Spinal cord (tissue), 10 donors: ENCODE data around the gene TRPV6. TPM values are rescaled to one million over a fixed set of nuclear protein-coding genes. Genes with fewer than 3 reads are reported as not detected.

Experiments
- DNase-seq, 6 donors: peaks; one replicate each; pipeline versions ENCODE4 v3.0.0 to v3.0.0-alpha.2; 2013 to 2015; ENCODE audit warnings: low spot score in 6 of 6, low read depth in 4 of 6
- H3K27ac ChIP-seq: one replicate; pipeline ENCODE4 v1.5.1; 2013; ENCODE audit warnings: low read depth, low read length, control low read depth
- H3K27me3 ChIP-seq: one replicate; pipeline ENCODE4 v1.6.1; 2013; ENCODE audit warnings: low read length; ENCODE audit not compliant: control insufficient read depth, insufficient read depth
- H3K36me3 ChIP-seq: one replicate; pipeline ENCODE4 v1.6.1; 2013; ENCODE audit warnings: low read length; ENCODE audit not compliant: control insufficient read depth, insufficient read depth
- H3K4me1 ChIP-seq: one replicate; pipeline ENCODE4 v1.6.1; 2013; ENCODE audit warnings: low read length; ENCODE audit not compliant: control insufficient read depth, insufficient read depth
- H3K4me3 ChIP-seq: one replicate; pipeline ENCODE4 v1.5.1; 2013; ENCODE audit warnings: low read depth, low read length, control low read depth
- H3K9me3 ChIP-seq: one replicate; pipeline ENCODE4 v1.6.1; 2013; ENCODE audit warnings: low read length; ENCODE audit not compliant: control insufficient read depth, insufficient read depth
- WGBS: methylation state at CpG from one replicate; pipeline ENCODE4 v1.1.5; 2013; ENCODE audit warnings: missing lambda C conversion rate; ENCODE audit not compliant: insufficient coverage; 5-methylcytosine and 5-hydroxymethylcytosine counted together
- polyA plus RNA-seq, 2 donors: library from polyadenylated mRNA; unstranded; fragments of 120-200 nt; gene quantifications; one replicate each; pipeline ENCODE4 v1.2.1, GENCODE V29; 2013; ENCODE audit not compliant: insufficient read length in 2 of 2
- total RNA-seq, 2 donors: library from RNA; depleted of rRNA in 1 of 2; stranded (reverse); fragments of 120-200 nt in 1 of 2; fragments of >200 nt in 1 of 2; gene quantifications; one replicate each; pipeline versions ENCODE4 v1.2.3 to v1.2.4, GENCODE V29; 2013 to 2014
- donor health status: healthy.

The TRPV6 gene
- total and polyA plus RNA-seq, 4 donors, result 0.10 to 1.5 (median 0.94) TPM

DNA sequence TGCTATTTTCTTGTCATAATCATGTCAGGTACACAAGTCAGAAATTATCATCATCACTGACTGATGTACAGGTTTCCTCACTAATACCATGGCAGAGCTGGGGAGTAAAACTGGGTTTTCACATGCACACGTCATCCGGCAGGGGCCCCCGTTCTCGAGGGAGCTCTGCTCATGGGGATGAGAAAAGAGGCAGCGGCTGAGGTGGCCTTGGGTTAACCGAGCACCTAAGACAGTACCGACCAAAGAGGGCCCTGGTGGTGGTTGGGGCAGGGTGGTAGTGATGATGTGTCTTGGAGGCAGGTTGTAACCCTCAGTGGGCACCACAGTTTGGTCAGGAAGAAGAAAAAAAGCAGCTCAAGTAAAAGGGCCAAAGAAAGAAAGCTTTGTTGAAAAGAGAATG lies 12.1 kb upstream of the TRPV6 start:
- H3K4me3 ChIP-seq, result no peak overlapping the region
- H3K27me3 ChIP-seq, result no peaks in the 10 kb centered on the region
- WGBS, result 90% methylated on average over 5 of the region's 7 CpGs
- H3K9me3 ChIP-seq, result no peaks in the 10 kb centered on the region
- DNase-seq, result no peak
- no peaks in the 10 kb centered on the region for H3K36me3 ChIP-seq
- no peaks in the 10 kb centered on the region for H3K4me1 ChIP-seq
- no peak overlapping the region for H3K27ac ChIP-seq

DNA sequence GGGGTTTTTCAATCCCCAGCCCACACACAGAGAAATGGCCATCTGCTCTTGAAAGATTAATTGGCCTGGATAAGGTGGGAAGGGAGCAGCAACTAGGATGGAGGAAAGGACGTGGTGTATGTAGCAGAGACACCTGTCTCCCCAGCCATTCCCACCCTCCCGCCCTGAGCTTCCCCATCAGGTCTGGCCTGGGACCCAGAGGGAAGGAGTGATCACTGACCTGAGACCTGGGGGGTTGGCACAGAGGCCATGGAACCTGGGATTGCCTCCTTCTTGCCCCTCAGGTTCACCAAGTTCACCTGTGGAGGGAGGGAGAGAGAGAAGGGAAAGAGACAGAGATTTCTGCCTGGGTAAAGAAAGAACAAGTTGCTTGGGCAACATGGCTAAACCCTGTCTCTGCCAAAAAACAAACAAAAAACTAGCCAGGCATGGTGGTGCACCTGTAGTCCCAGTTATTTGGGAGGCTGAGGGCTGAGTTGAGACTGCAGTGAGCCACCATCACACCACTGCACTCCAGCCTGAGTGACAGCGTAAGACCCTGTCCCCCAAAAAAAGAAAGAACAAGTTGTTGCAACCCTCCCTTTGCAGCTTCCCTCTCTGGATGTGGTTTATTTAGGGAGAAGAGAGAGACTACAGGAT lies 11.3 kb upstream of the TRPV6 start:
- DNase-seq, result no peak
- H3K4me1 ChIP-seq, result no peaks in the 10 kb centered on the region
- no peaks in the 10 kb centered on the region for H3K36me3 ChIP-seq
- no peak overlapping the region for H3K27ac ChIP-seq
- no CpG with 5 or more reads among the region's 3 CpGs for WGBS
- no peaks in the 10 kb centered on the region for H3K27me3 ChIP-seq
- H3K4me3 ChIP-seq, result no peak overlapping the region
- no peaks in the 10 kb centered on the region for H3K9me3 ChIP-seq

DNA sequence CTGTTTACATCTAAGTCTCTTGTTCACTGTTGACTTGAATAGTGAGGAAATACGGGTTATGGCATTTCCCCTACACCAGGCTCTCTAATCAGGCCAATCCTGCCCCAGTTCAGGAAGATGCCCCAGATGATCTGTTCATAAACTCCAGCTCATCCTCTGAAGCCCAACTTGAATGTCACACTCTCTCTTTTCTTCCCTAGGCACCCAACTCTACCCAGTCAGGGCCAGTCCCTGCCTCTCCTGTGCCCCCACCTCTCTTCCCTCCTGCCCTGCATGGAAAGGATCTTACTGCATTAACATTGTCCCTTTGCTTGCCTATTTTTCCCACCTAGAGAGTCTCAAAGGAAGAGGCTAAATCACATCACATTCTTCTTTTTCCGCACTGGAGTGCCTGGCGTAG lies 10.6 kb upstream of the TRPV6 start:
- H3K27me3 ChIP-seq, result no peaks in the 10 kb centered on the region
- H3K27ac ChIP-seq, result no peak overlapping the region
- H3K4me1 ChIP-seq, result no peaks in the 10 kb centered on the region
- H3K36me3 ChIP-seq, result no peaks in the 10 kb centered on the region
- no peak overlapping the region for H3K4me3 ChIP-seq
- no CpG with 5 or more reads among the region's 3 CpGs for WGBS
- no peak for DNase-seq
- H3K9me3 ChIP-seq, result no peaks in the 10 kb centered on the region

DNA sequence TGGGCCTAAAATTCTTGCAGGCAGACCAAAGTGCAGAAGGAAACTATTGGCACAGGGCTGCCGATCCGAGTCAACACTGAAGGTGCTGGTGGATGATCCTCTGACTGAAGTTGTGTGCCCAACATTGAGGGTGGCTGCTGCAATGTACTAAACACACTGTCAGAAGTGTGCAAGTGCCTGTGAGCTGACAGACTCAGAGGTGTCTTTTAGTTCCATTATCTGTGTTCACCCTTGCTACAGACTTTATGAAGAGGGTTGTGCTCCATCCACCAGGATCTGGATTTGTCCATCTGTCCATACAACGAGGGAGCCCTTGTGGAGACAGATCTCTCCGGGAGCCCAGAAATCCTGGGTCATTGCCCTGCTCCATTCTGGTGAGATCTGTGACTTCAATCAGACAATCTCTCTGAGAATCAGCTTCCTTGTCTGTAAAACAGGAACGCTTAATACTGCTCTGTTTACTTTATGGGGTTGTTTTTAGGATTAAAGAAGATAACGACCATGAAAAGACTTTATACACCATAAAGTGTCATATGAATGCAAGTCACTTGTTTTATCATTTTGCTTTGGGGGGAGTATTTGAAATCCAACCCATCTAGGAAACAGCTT lies 9.5 kb upstream of the TRPV6 start:
- Histone ChIP-seq H3K4me1 (no peaks in the 10 kb centered on the region), H3K27ac (no peak overlapping the region), H3K27me3 (no peaks in the 10 kb centered on the region), H3K4me3 (no peak overlapping the region), H3K9me3 (no peaks in the 10 kb centered on the region), H3K36me3 (no peaks in the 10 kb centered on the region)
- no peak for DNase-seq
- 82% methylated on average over 4 of the region's 6 CpGs for WGBS

DNA sequence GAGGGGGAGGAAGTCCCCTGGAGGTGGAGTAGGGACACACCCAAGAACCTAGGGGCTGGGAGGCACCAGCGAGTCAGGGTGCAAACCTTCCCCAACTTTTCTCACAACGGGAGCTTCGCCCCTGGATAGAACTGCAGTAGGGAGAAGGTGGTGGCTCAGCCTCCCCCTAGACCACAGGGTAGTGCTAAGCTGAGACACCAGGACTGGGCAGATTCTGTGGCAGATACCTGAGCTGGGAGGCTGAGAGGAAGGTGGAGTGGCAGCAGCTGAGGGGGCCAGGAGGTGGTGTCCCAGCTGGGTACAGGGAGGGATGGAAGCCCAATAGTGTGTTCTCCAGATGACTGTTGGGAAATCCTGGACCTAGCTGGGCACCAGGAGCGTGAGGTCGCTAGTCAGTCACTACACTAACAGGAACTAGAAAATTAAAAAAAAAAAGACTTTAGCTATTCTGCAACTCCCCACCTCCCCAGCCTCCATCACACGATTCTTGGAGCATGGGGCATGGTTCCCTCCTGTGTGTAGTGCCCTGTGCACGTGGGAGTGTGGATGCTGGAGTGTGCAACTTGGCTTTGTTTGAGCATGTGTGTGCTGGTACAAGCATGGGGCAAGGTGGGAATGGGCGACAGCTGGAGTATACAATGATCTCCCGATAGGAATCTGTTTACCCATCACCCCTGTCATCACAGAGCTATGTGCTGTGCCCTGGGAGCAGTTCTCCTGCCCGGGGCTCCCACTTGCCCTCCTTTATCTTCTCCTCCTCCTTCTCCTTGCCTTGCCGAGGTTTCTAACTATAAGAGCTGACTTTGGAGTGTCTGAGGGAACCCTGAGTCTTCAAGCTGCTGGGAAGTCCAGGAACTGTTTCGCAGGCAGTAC lies 8.8 kb upstream of the TRPV6 start:
- Histone ChIP-seq H3K9me3 (no peaks in the 10 kb centered on the region), H3K4me1 (no peaks in the 10 kb centered on the region), H3K27me3 (no peaks in the 10 kb centered on the region), H3K4me3 (no peak overlapping the region), H3K36me3 (no peaks in the 10 kb centered on the region), H3K27ac (no peak overlapping the region)
- WGBS, result 80% methylated on average over 2 of the region's 12 CpGs
- DNase-seq, result no peak

DNA sequence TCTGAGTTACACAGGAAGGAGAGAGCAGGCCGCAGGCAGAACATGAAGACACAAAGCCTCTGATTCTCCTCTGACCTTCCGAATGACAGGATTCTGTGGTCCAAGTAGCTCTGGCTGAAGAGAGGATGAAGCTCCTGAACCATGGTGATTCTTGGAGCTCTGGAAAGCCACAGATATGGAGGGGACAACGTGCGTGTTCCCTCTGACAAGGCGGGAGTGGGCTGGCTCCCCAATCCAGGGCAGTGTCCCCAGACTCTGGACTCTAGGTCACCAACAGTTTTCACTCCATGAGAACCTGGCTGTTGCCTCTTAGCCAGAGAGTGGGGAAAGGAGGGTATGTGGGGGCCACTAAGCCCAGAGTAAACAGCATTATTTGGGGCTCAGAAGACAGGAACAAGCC lies 7.4 kb upstream of the TRPV6 start:
- H3K27me3 ChIP-seq, result no peaks in the 10 kb centered on the region
- H3K9me3 ChIP-seq, result no peaks in the 10 kb centered on the region
- H3K36me3 ChIP-seq, result no peaks in the 10 kb centered on the region
- no peak overlapping the region for H3K4me3 ChIP-seq
- DNase-seq, result no peak
- H3K27ac ChIP-seq, result no peak overlapping the region
- WGBS, result 92% methylated on average over 5 of the region's 5 CpGs
- H3K4me1 ChIP-seq, result no peaks in the 10 kb centered on the region

DNA sequence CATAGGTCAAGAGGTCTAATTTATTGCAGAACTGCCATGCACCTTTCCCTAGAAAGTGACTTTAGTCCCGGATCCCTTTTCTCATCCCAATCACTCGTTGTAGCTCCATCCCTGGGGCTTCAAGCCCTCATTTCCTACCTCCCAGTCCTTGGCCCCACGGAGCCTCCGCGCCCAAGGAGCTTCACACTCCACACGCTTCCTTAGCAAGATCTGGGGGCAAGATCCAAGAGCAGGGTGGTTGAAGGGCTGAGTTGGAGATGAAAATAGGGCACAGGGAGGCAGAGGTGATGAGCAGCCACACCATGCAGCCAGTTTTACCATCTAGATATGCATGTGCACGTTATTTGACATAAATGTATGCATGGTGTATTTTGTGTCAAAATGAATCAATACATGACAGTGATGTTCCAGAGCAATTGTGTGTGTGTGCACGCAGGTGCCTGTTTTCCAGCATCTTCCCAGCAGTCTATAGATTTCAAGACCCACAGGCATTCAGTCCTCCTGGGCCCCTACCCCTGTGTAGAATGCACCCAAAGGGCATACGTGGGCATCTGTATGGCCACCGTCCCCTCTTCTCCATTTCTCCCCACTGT lies 6.0 kb upstream of the TRPV6 start:
- no peaks in the 10 kb centered on the region for H3K27me3 ChIP-seq
- no peaks in the 10 kb centered on the region for H3K9me3 ChIP-seq
- no peaks in the 10 kb centered on the region for H3K4me1 ChIP-seq
- no peak overlapping the region for H3K4me3 ChIP-seq
- whole genome bisulfite sequencing, result 76% methylated on average over 4 of the region's 10 CpGs
- no peak overlapping the region for H3K27ac ChIP-seq
- DNase-seq, result no peak
- no peaks in the 10 kb centered on the region for H3K36me3 ChIP-seq

DNA sequence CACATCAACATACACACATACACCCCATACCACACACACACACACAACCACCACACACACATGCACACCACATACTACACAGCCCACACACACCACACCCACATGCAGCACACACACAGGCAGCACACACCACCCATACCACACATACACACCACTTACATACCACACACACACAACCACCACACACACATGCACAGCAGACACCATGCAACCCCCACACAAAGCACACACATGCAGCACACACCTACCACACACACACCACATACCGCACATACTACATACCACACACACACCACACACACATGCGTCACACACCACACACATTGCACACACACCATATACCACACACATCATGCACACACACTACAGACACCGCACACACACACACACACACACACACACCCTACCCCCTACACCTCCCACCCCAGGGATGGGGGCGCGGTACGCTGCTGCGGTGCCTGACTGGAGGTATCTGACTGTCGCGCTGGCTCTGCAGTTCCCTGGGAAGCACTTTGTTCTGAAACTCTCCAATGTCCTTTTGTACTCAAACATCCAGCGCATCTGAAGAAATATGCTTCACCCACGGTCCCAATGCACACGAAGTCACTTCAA lies 5.4 kb upstream of the TRPV6 start:
- H3K4me3 ChIP-seq, result no peak overlapping the region
- H3K27ac ChIP-seq, result no peak overlapping the region
- 85% methylated on average over 12 of the region's 12 CpGs for WGBS
- DNase-seq, result no peak
- no peaks in the 10 kb centered on the region for H3K36me3 ChIP-seq
- no peaks in the 10 kb centered on the region for H3K27me3 ChIP-seq
- no peaks in the 10 kb centered on the region for H3K4me1 ChIP-seq
- H3K9me3 ChIP-seq, result no peaks in the 10 kb centered on the region

DNA sequence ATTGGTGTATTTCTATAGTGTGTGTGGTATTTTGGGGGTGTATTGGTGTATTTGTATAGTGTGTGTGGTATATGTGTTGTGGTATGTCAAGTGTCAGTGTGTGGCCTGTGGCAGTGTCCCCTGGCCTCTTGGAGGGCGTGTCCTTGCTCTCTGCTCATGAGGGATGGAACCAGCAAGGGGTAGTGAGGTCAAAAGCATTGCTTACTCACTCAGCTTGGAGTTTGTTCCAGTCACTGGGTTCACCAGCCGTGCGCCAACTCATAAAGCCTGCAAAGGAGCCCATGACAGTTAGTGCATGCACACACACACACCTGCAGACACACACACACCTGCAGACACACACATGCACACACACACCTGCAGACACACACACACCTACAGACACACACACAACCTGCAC lies 4.3 kb upstream of the TRPV6 start:
- H3K4me1 ChIP-seq, result no peaks in the 10 kb centered on the region
- WGBS, result 68% methylated on average over 3 of the region's 3 CpGs
- no peak for DNase-seq
- H3K27ac ChIP-seq, result no peak overlapping the region
- H3K27me3 ChIP-seq, result no peaks in the 10 kb centered on the region
- H3K9me3 ChIP-seq, result no peaks in the 10 kb centered on the region
- H3K4me3 ChIP-seq, result no peak overlapping the region
- no peaks in the 10 kb centered on the region for H3K36me3 ChIP-seq
